Measurements from ENCODE around the gene FAM50B. TPM values are rescaled to one million over a fixed set of nuclear protein-coding genes. Genes with fewer than 3 reads are reported as not detected.
A peak's percentile ranks its signal among the peaks of the same experiment; 100 is the strongest.

FAM50B gene, protein sequence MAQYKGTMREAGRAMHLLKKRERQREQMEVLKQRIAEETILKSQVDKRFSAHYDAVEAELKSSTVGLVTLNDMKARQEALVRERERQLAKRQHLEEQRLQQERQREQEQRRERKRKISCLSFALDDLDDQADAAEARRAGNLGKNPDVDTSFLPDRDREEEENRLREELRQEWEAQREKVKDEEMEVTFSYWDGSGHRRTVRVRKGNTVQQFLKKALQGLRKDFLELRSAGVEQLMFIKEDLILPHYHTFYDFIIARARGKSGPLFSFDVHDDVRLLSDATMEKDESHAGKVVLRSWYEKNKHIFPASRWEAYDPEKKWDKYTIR
- total RNA-seq = 9.6 TPM

DNA sequence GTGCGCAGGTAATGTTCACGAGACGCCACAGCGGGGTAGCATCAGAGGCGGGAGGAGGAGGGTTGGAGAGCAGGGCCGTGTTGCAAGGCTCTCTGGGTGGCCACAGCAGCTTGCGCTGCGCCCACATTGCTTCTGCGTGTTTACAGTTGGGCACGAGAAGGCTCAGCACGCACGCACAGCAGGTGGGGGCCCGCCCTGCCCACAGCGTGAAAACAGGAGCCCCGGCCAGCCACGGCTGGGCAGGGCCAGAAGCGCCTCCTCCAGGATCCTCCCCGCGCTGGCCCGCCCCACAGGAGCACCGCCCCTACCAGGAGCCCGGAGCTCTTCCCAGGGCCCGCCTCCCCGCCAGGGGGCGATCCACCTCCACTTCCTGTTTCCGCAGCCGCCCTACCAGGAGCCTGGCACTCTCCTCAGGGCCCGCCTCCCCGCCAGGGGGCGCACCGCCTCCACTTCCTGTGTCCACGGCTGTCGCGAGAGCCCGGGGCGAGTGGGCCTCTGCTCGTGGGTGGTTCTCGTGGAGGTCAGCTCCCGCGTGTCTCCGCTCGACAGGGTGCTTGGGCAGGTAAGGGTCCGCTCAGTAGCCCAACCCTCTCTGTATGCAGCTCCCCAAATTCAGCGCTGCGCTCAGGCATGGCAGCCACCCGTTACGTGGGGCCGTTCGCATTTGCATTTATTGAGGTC is at the start of gene FAM50B:
FAM50B (plus strand) TSS at position 449 of the 681 bp plus-strand sequence. CDS start 439 bp downstream, outside the sequence.
- intact Hi-C loops (cut with DNase I) = no loop called here
- peak; percentile 98 for ATAC-seq
- DNase-seq (ENCODE audit: low spot score) = peak; percentile 97

- DNase-seq (ENCODE audit: low spot score) = no peak
- intact Hi-C loops (cut with DNase I) = no loop called here
- ATAC-seq = no peak
These were observed 49.5 kb upstream of the FAM50B start for GRCh38 chr6:3799719-3800118.

- ATAC-seq (no peak), DNase-seq (ENCODE audit: low spot score) (no peak)
- intact Hi-C loops (cut with DNase I) = no loop called here
These were observed 48.2 kb upstream of the FAM50B start for GRCh38 chr6:3800850-3801591.

- DNase-seq (ENCODE audit: low spot score) (no peak), ATAC-seq (no peak)
- intact Hi-C loops (cut with DNase I) = no loop called here
These were observed 47.2 kb upstream of the FAM50B start for GRCh38 chr6:3801960-3802359.

- intact Hi-C loops (cut with DNase I) = no loop called here
- DNase-seq (ENCODE audit: low spot score) (no peak), ATAC-seq (peak; percentile 81)
These were observed 45.3 kb upstream of the FAM50B start for GRCh38 chr6:3803627-3804468.

DNA sequence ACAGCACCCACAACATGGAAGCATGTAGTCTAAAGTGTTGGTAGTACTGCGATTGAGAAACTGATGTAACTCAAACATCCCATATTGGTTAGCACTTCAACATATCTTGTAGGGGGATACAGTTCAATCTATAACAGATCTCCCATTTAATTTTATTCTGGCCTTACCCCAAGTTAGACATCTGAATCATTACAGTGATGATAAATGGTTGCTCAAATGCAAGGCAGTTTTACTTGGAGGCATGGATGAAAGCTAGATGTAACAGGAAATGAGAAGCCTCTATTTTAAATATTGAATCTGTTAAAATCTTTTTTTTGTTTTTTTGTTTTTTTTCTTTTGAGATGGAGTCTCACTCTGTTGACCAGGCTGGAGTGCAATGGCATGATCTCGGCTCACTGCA is 44.2 kb upstream of the FAM50B start:
- intact Hi-C loops (cut with DNase I) = no loop called here
- no peak for DNase-seq (ENCODE audit: low spot score)
- no peak for ATAC-seq

- ATAC-seq (no peak), DNase-seq (ENCODE audit: low spot score) (no peak)
- intact Hi-C loops (cut with DNase I) = no loop called here
These were observed 43.6 kb upstream of the FAM50B start for GRCh38 chr6:3805448-3806123.

DNA sequence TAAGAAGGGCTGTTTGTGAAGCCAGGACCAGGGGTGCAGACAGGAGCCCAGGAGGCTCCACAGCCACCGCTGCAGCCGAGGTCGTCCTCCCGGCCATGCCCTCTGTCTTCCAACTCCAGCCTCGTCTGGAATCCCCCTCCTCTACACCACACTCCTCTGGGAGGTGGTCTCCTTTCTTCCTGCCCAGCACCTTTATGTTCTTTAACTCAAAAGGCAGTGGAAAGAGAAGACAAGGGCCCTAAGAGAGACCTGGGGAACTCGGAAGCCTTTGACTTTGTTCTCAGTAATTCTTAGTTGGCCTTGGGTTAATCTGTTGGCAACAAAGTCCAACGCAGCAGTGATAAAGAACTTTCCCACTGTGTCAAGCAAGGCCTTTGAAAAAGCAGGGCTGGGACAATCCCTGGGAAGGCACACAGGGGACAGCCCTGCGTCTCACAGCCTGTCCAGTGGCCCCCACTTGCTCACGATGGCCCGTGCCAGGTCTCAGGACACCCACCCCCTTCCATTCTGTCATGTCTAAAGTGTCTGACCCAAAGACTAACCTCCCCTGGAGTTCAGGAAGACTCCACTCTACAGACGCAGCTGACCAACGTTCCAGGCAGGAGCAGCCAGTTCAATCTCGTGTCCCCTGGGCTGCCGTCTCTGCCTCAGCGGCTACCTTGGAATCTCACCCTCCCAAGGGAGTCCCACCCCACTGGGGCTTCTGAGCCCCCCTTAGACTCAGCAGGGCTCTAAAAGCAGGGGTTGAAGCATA is 42.8 kb upstream of the FAM50B start:
- DNase-seq (ENCODE audit: low spot score) (no peak), ATAC-seq (no peak)
- intact Hi-C loops (cut with DNase I) = no loop called here

DNA sequence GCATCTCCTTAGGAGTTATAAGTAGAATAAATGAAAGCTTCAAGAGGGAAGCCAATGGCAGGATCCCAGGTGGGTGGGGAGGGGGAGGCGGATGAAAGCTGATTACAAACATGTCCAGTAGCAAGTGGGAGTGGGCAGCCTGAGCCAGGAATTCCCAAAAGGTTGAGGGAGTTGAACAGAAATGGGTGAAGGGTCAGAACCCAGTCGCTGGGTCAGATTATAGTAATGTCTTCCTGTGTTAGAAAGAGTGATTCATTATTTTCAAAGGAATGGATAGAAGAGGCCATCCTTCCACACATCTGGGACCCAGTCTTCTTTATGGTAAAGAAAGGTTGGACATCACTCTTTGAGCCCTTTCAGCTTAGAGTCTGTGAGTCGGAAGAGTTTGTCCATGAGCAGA is 41.0 kb upstream of the FAM50B start:
- DNase-seq (ENCODE audit: low spot score) = no peak
- ATAC-seq = no peak
- intact Hi-C loops (cut with DNase I) = no loop called here

DNA sequence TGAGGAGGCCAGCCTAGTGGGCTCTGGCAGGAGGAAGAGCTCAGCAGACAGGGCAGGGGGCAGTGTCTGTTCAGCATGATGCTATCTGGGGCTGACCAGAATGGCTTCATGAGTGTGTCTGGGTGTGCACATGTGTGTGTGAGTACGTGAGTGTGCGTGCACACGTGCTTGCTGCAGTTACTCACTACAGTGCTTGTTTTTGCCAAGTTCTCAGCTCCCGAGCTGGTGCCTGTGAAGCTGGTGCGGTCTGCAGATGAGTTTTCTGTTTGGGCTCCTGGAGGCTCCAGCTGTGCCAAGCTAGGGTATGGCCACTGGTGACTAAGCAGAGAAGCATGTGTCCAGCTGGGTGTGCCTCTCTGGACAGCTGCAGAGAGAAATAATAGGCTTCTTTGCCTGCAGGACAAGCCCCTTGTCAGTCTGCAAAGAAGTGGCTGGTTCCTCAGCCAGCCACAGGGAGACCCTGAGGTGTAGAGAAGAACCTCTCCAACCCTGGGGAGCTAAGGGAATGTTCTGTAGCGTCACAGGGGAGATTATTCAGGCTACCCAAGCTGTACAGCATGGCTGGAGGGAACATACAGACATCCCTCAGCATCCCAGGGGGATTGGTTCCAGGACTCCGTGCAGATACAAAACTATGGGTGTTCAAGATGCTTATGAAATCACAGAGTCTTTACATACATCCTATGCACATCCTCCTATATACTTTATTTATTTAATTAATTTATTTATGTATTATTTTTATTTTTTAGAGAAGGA is 40.2 kb upstream of the FAM50B start:
- ATAC-seq (peak; percentile 85), DNase-seq (ENCODE audit: low spot score) (no peak)

GRCh38 chr6:3809515-3809891 is 39.7 kb upstream of the FAM50B start:
- no peak for ATAC-seq
- DNase-seq (ENCODE audit: low spot score) = no peak
- intact Hi-C loops (cut with DNase I) = no loop called here

More for the DNA sequence above, 40.2 kb upstream of the FAM50B start:
- intact Hi-C loops (cut with DNase I) = no loop called here

GRCh38 chr6:3809982-3810381 is 39.2 kb upstream of the FAM50B start:
- intact Hi-C loops (cut with DNase I) = no loop called here

GRCh38 chr6:3811191-3811590 is 38.0 kb upstream of the FAM50B start:
- ATAC-seq (no peak), DNase-seq (ENCODE audit: low spot score) (no peak)
- intact Hi-C loops (cut with DNase I) = no loop called here

More at GRCh38 chr6:3809982-3810381, 39.2 kb upstream of the FAM50B start:
- no peak for DNase-seq (ENCODE audit: low spot score)
- ATAC-seq = no peak

- intact Hi-C loops (cut with DNase I) = no loop called here
These were observed 36.6 kb upstream of the FAM50B start for GRCh38 chr6:3812596-3812995.

GRCh38 chr6:3813150-3813780 is 35.9 kb upstream of the FAM50B start:
- intact Hi-C loops (cut with DNase I) = no loop called here
- peak; percentile 38 for ATAC-seq
- DNase-seq (ENCODE audit: low spot score) = no peak

More at GRCh38 chr6:3812596-3812995, 36.6 kb upstream of the FAM50B start:
- DNase-seq (ENCODE audit: low spot score) (no peak), ATAC-seq (no peak)

- DNase-seq (ENCODE audit: low spot score) (no peak), ATAC-seq (no peak)
- intact Hi-C loops (cut with DNase I) = no loop called here
These were observed 35.3 kb upstream of the FAM50B start for GRCh38 chr6:3813918-3814317.

GRCh38 chr6:3814539-3814938 is 34.6 kb upstream of the FAM50B start:
- ATAC-seq (no peak), DNase-seq (ENCODE audit: low spot score) (no peak)
- intact Hi-C loops (cut with DNase I) = no loop called here

Measured in sciatic nerve (tissue), 2 donors.